WTC11 (cell line): ENCODE results near the gene PC. TPM values are rescaled to one million over a fixed set of nuclear protein-coding genes. Genes with fewer than 3 reads are reported as not detected.

Experiments
- ATAC-seq: fragments of 200-7000 bp; cut with Tn5 transposase; 2 replicates; pipeline ENCODE4 v1.10.0; 2021; ENCODE audit warnings: mild to moderate bottlenecking, moderate library complexity
- CTCF ChIA-PET: fragments of 300-600 bp; sonication (Branson Sonifier 250); formaldehyde crosslinking; loops from one replicate; lab custom pipeline; 2021; ENCODE audit warnings: antibody characterized with exemption; lab: Charles Lee
- POLR2A ChIA-PET: fragments of 350-600 bp; sonication (Branson Sonifier 250); formaldehyde crosslinking; loops from one replicate; lab custom pipeline; 2021; ENCODE audit warnings: antibody characterized with exemption; lab: Charles Lee
- DNase-seq: peaks from one replicate; pipeline ENCODE4 v3.0.0; 2021; ENCODE audit warnings: low spot score
- H3K27ac Mint-ChIP-seq: 2 replicates; pipeline ENCODE4 v1.8.0; 2021; ENCODE audit warnings: mixed read lengths
- H3K27me3 Mint-ChIP-seq: 2 replicates; pipeline ENCODE4 v1.8.0; 2021; ENCODE audit warnings: low read depth, mild to moderate bottlenecking, moderate library complexity, mixed read lengths
- H3K36me3 Mint-ChIP-seq: 2 replicates; pipeline ENCODE4 v1.8.0; 2021; ENCODE audit warnings: mixed read lengths
- H3K4me1 Mint-ChIP-seq: 2 replicates; pipeline ENCODE4 v1.8.0; 2022; ENCODE audit warnings: mixed read lengths
- H3K4me3 Mint-ChIP-seq: 2 replicates; pipeline ENCODE4 v1.8.0; 2021; ENCODE audit warnings: mild to moderate bottlenecking, moderate library complexity, mixed read lengths
- H3K9me3 Mint-ChIP-seq: 2 replicates; pipeline ENCODE4 v1.8.0; 2021; ENCODE audit warnings: mixed read lengths
- CBFB ChIP-seq: sonication (generic); formaldehyde crosslinking; IDR thresholded peaks from 2 replicates; pipeline ENCODE4 v1.8.1; 2022; ENCODE audit warnings: mild to moderate bottlenecking, low read depth, missing genetic modification reagents
- GTF2I ChIP-seq: fragments of 250-450 bp; sonication (Bioruptor Pico); conservative IDR thresholded peaks from 2 replicates; pipeline ENCODE4 v1.4.0; 2021; ENCODE audit warnings: mild to moderate bottlenecking
- HMGA2 ChIP-seq: fragments of 250-450 bp; sonication (Bioruptor Pico); IDR thresholded peaks from 2 replicates; pipeline ENCODE4 v1.4.0; 2021; ENCODE audit warnings: mild to moderate bottlenecking, moderate library complexity
- JAZF1 ChIP-seq: fragments of 250-450 bp; sonication (Bioruptor Pico); IDR thresholded peaks from 2 replicates; pipeline ENCODE4 v1.9.0; 2021; ENCODE audit warnings: moderate library complexity, mild to moderate bottlenecking, inconsistent platforms
- OVOL2 ChIP-seq: fragments of 250-450 bp; sonication (Bioruptor Pico); IDR thresholded peaks from 2 replicates; pipeline ENCODE4 v1.9.0; 2021; ENCODE audit warnings: mild to moderate bottlenecking, borderline replicate concordance
- PRRX2 ChIP-seq: fragments of 250-450 bp; sonication (Bioruptor Pico); IDR thresholded peaks from 2 replicates; pipeline ENCODE4 v1.8.0; 2021; ENCODE audit warnings: mild to moderate bottlenecking
- SMAD3 ChIP-seq: sonication (generic); formaldehyde crosslinking; IDR thresholded peaks from 2 replicates; pipeline ENCODE4 v1.8.0; 2022; ENCODE audit warnings: missing genetic modification reagents, mild to moderate bottlenecking, borderline replicate concordance
- ZBTB21 ChIP-seq: sonication (generic); formaldehyde crosslinking; IDR thresholded peaks from 2 replicates; pipeline ENCODE4 v1.8.1; 2023; ENCODE audit warnings: mild to moderate bottlenecking, missing genetic modification reagents, borderline replicate concordance
- ZNF232 ChIP-seq: sonication (generic); formaldehyde crosslinking; IDR thresholded peaks from 2 replicates; pipeline ENCODE4 v1.8.0; 2022; ENCODE audit warnings: mild to moderate bottlenecking, missing genetic modification reagents
- ZNF263 ChIP-seq: sonication (generic); formaldehyde crosslinking; IDR thresholded peaks from 2 replicates; pipeline ENCODE4 v1.8.1; 2022; ENCODE audit warnings: low read depth, mild to moderate bottlenecking, moderate library complexity, missing genetic modification reagents
- ZNF317 ChIP-seq: sonication (generic); formaldehyde crosslinking; IDR thresholded peaks from 2 replicates; pipeline ENCODE4 v1.8.1; 2023; ENCODE audit warnings: low read depth, mild to moderate bottlenecking, moderate library complexity, missing genetic modification reagents, borderline replicate concordance
- ZNF416 ChIP-seq: fragments of 250-450 bp; sonication (Bioruptor Pico); IDR thresholded peaks from 2 replicates; pipeline ENCODE4 v1.9.0; 2021; ENCODE audit warnings: mild to moderate bottlenecking, inconsistent platforms
- total RNA-seq: library from RNA; stranded (reverse); gene quantifications from 3 replicates; pipeline ENCODE4 v1.2.3, GENCODE V29; 2021
- TF ChIP-seq, protein P1 (sequence below): sonication (generic); formaldehyde crosslinking; IDR thresholded peaks from 2 replicates; pipeline ENCODE4 v1.8.1; 2022; ENCODE audit warnings: low read depth, missing genetic modification reagents, borderline replicate concordance
- TF ChIP-seq, protein P2 (sequence below): fragments of 200-600 bp; IDR thresholded peaks from 2 replicates; pipeline ENCODE4 v1.8.0; 2022; ENCODE audit warnings: antibody characterized with exemption
- TF ChIP-seq, protein P3 (sequence below): fragments of 250-450 bp; sonication (Bioruptor Pico); IDR thresholded peaks from 2 replicates; pipeline ENCODE4 v1.9.0; 2021; ENCODE audit warnings: mild to moderate bottlenecking, borderline replicate concordance
- TF ChIP-seq, protein P4 (sequence below): sonication (generic); formaldehyde crosslinking; IDR thresholded peaks from 2 replicates; pipeline ENCODE4 v1.8.1; 2023; ENCODE audit warnings: mild to moderate bottlenecking, missing genetic modification reagents
- TF ChIP-seq, protein P5 (sequence below): sonication (generic); formaldehyde crosslinking; IDR thresholded peaks from 2 replicates; pipeline ENCODE4 v1.8.0; 2022; ENCODE audit warnings: mild to moderate bottlenecking, missing genetic modification reagents
- TF ChIP-seq, protein P6 (sequence below): sonication (generic); formaldehyde crosslinking; IDR thresholded peaks from 2 replicates; pipeline ENCODE4 v1.8.1; 2023; ENCODE audit warnings: mild to moderate bottlenecking, missing genetic modification reagents, moderate library complexity
- TF ChIP-seq, protein P7 (sequence below): sonication (generic); formaldehyde crosslinking; IDR thresholded peaks from 2 replicates; pipeline ENCODE4 v1.8.0; 2023; ENCODE audit warnings: missing genetic modification reagents

Gene PC
- total RNA-seq, 1 experiment from 2014 or later, result 27.2 TPM

DNA sequence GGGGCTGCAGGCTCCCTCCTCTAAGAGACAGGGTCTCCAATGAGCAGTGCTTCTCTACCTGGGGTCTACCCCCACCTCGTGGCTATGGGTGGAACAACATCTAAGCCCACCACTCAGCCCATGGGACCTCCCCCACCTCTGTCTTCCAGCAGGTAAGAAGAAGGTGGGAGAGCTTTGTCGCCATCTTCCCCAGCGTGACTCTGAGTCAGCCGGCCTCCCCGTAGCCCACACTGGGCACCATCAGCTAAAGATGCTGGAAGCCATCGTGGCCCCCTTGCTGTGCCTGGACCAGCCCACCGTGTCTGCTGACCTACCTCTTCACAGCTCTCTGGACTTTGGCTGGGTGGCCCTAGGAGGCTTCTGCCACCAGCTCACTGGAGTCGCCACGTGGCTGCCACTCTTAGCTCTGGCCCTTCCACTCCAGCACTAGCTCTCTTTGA, 17.9 kb upstream of the PC start (continued):
- TF ChIP-seq, protein P1, sequence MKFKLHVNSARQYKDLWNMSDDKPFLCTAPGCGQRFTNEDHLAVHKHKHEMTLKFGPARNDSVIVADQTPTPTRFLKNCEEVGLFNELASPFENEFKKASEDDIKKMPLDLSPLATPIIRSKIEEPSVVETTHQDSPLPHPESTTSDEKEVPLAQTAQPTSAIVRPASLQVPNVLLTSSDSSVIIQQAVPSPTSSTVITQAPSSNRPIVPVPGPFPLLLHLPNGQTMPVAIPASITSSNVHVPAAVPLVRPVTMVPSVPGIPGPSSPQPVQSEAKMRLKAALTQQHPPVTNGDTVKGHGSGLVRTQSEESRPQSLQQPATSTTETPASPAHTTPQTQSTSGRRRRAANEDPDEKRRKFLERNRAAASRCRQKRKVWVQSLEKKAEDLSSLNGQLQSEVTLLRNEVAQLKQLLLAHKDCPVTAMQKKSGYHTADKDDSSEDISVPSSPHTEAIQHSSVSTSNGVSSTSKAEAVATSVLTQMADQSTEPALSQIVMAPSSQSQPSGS, result no peak
- no peak for TF ChIP-seq ZBTB21 (CRISPR knock-in tag)
- no peak for TF ChIP-seq ZNF232
- TF ChIP-seq, protein P2, sequence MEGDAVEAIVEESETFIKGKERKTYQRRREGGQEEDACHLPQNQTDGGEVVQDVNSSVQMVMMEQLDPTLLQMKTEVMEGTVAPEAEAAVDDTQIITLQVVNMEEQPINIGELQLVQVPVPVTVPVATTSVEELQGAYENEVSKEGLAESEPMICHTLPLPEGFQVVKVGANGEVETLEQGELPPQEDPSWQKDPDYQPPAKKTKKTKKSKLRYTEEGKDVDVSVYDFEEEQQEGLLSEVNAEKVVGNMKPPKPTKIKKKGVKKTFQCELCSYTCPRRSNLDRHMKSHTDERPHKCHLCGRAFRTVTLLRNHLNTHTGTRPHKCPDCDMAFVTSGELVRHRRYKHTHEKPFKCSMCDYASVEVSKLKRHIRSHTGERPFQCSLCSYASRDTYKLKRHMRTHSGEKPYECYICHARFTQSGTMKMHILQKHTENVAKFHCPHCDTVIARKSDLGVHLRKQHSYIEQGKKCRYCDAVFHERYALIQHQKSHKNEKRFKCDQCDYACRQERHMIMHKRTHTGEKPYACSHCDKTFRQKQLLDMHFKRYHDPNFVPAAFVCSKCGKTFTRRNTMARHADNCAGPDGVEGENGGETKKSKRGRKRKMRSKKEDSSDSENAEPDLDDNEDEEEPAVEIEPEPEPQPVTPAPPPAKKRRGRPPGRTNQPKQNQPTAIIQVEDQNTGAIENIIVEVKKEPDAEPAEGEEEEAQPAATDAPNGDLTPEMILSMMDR, result peak; percentile 86
- TF ChIP-seq HMGA2 (CRISPR knock-in tag), result no peak
- TF ChIP-seq, protein P3, sequence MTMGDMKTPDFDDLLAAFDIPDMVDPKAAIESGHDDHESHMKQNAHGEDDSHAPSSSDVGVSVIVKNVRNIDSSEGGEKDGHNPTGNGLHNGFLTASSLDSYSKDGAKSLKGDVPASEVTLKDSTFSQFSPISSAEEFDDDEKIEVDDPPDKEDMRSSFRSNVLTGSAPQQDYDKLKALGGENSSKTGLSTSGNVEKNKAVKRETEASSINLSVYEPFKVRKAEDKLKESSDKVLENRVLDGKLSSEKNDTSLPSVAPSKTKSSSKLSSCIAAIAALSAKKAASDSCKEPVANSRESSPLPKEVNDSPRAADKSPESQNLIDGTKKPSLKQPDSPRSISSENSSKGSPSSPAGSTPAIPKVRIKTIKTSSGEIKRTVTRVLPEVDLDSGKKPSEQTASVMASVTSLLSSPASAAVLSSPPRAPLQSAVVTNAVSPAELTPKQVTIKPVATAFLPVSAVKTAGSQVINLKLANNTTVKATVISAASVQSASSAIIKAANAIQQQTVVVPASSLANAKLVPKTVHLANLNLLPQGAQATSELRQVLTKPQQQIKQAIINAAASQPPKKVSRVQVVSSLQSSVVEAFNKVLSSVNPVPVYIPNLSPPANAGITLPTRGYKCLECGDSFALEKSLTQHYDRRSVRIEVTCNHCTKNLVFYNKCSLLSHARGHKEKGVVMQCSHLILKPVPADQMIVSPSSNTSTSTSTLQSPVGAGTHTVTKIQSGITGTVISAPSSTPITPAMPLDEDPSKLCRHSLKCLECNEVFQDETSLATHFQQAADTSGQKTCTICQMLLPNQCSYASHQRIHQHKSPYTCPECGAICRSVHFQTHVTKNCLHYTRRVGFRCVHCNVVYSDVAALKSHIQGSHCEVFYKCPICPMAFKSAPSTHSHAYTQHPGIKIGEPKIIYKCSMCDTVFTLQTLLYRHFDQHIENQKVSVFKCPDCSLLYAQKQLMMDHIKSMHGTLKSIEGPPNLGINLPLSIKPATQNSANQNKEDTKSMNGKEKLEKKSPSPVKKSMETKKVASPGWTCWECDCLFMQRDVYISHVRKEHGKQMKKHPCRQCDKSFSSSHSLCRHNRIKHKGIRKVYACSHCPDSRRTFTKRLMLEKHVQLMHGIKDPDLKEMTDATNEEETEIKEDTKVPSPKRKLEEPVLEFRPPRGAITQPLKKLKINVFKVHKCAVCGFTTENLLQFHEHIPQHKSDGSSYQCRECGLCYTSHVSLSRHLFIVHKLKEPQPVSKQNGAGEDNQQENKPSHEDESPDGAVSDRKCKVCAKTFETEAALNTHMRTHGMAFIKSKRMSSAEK (CRISPR knock-in tag), result no peak
- no peak for TF ChIP-seq SMAD3 (CRISPR knock-in tag)
- no peak for TF ChIP-seq ZNF416 (CRISPR knock-in tag)
- TF ChIP-seq PRRX2, result no peak

DNA sequence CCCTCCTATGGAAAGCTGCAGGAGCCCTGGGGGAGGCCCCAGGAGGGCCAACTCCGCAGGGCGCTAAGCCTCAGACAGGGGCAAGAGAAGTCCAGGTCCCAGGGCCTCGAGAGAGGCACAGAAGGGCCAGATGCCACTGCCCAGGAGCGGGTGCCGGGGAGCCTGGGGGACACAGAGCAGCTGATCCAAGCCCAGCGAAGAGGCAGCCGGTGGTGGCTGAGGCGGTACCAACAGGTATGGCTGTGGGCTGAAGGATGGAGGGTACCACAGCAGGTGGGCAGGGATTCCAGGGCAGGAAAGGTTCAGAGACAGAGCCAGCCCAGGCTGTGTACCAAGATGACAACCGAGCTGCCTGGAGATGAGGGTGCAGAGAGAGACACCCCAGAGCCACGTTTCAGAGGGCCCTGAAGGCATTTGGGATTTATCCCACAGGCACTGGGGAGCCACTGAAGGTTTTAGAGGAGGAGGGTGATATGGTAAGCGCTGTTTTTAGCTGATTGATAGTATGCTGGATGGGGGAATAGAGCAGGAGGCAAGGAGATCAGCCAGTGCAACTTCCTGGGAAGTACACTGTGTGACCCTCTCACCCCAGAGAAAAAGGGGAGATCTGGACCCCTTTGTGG, 17.3 kb upstream of the PC start:
- no peak for ATAC-seq
- ChIA-PET POLR2A (interaction anchor here (2.8 kb wide), 1 partner anchor 17 kb away, joined by 9 read pairs; the partner anchor contains the start of gene PC), CTCF (interaction anchor here (0.5 to 4.8 kb wide), 39 partner anchors 9 to 1206 kb away, joined by 3 to 30 read pairs (median 5); partner anchors contain the start of genes PC, PELI3, RBM4 and RCE1)
- Mint-ChIP-seq H3K4me1 (peaks cover 11% of the 10 kb centered on the region), H3K4me3 (no peak overlapping the region), H3K9me3 (peaks cover 12% of the 10 kb centered on the region), H3K27me3 (peaks cover 3% of the 10 kb centered on the region), H3K27ac (no peak overlapping the region), H3K36me3 (no peaks in the 10 kb centered on the region)
- peak; percentile 35 for DNase-seq
- TF ChIP-seq ZNF263 (no peak), GTF2I (peak; percentile 93)
- TF ChIP-seq, protein P4, sequence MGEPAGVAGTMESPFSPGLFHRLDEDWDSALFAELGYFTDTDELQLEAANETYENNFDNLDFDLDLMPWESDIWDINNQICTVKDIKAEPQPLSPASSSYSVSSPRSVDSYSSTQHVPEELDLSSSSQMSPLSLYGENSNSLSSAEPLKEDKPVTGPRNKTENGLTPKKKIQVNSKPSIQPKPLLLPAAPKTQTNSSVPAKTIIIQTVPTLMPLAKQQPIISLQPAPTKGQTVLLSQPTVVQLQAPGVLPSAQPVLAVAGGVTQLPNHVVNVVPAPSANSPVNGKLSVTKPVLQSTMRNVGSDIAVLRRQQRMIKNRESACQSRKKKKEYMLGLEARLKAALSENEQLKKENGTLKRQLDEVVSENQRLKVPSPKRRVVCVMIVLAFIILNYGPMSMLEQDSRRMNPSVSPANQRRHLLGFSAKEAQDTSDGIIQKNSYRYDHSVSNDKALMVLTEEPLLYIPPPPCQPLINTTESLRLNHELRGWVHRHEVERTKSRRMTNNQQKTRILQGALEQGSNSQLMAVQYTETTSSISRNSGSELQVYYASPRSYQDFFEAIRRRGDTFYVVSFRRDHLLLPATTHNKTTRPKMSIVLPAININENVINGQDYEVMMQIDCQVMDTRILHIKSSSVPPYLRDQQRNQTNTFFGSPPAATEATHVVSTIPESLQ (CRISPR knock-in tag), result no peak

DNA sequence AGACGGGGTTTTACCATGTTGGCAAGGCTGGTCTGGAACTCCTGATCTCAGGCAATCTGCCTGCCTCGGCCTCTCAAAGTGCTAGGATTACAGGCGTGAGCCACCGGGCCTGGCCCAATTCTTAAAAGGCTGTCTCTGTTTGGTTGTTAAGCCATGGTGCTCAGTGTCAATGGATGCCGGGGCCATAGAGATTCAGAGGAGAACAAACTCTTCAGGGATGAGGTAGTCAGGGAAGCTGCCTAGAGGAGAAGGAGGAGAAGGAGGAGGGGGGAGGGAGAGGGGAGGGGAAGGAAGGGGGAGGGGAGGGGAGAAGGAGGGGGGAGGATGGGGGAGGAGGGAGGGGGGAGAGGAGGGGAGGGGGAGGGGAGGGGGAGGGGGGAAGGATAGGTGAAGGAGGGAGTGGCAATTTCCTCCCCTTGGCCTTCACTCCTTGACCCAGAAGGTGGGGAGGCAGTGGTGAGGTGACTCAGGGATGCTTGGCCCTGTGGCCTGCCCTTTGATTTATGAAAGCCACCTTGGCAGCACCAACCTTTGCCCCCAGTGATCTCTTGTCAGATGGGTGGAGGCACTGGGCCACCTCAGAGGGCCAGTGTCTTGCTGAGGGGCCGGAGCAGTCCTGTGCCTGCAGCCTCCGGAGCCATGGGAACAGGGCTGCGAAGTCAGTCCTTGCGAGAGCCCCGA, 16.7 kb upstream of the PC start, which contains the start of gene C11orf86:
C11orf86 (plus strand) TSS at position 581 of the 681 bp plus-strand sequence; CDS start at position 640, 59 bp downstream.
- ChIA-PET CTCF (interaction anchor here (0.6 to 4.8 kb wide), 23 partner anchors 11 to 553 kb away, joined by 3 to 30 read pairs (median 7); partner anchors contain the start of genes PC and RCE1), POLR2A (interaction anchor here (2.8 kb wide), 1 partner anchor 16 kb away, joined by 9 read pairs; the partner anchor contains the start of gene PC)
- Mint-ChIP-seq H3K36me3 (no peaks in the 10 kb centered on the region), H3K27me3 (peaks cover 5% of the 10 kb centered on the region), H3K27ac (0 out of 2 replicates have a peak within 1 kb of the TSS, but pooled peaks have one; percentile 41), H3K4me3 (no peak within 1 kb of the TSS), H3K4me1 (peaks cover 11% of the 10 kb centered on the region), H3K9me3 (peaks cover 18% of the 10 kb centered on the region)
- DNase-seq (no peak), ATAC-seq (peak; percentile 11; the same call in 1 of the 2 replicates)
- TF ChIP-seq, protein P5, sequence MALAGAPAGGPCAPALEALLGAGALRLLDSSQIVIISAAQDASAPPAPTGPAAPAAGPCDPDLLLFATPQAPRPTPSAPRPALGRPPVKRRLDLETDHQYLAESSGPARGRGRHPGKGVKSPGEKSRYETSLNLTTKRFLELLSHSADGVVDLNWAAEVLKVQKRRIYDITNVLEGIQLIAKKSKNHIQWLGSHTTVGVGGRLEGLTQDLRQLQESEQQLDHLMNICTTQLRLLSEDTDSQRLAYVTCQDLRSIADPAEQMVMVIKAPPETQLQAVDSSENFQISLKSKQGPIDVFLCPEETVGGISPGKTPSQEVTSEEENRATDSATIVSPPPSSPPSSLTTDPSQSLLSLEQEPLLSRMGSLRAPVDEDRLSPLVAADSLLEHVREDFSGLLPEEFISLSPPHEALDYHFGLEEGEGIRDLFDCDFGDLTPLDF (CRISPR knock-in tag), result no peak
- TF ChIP-seq, protein P6, sequence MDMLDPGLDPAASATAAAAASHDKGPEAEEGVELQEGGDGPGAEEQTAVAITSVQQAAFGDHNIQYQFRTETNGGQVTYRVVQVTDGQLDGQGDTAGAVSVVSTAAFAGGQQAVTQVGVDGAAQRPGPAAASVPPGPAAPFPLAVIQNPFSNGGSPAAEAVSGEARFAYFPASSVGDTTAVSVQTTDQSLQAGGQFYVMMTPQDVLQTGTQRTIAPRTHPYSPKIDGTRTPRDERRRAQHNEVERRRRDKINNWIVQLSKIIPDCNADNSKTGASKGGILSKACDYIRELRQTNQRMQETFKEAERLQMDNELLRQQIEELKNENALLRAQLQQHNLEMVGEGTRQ (CRISPR knock-in tag), result no peak
- no peak for TF ChIP-seq GTF2I
- no peak for TF ChIP-seq OVOL2
- no peak for TF ChIP-seq CBFB (CRISPR knock-in tag)
- TF ChIP-seq ZNF317, result no peak
- no peak for TF ChIP-seq JAZF1 (CRISPR knock-in tag)
- TF ChIP-seq, protein P7, sequence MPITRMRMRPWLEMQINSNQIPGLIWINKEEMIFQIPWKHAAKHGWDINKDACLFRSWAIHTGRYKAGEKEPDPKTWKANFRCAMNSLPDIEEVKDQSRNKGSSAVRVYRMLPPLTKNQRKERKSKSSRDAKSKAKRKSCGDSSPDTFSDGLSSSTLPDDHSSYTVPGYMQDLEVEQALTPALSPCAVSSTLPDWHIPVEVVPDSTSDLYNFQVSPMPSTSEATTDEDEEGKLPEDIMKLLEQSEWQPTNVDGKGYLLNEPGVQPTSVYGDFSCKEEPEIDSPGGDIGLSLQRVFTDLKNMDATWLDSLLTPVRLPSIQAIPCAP (CRISPR knock-in tag), result no peak
